ENCODE data around the gene SLC29A1. TPM values are rescaled to one million over a fixed set of nuclear protein-coding genes. Genes with fewer than 3 reads are reported as not detected.

SLC29A1 gene
- total and polyA plus RNA-seq, 2 of the 8 experiments (the other 6 are each of a cell fraction or from before 2014, with no cell fraction given) = 187 to 558 TPM

- 96% methylated on average over 4 of the region's 4 CpGs; no CpG with 5 or more reads in 1 of the 2 experiments for WGBS, 2 experiments (ENCODE audit: extremely low coverage in 1 of 2, insufficient coverage in 1 of 2, insufficient read length in 1 of 2, insufficient replicate concordance in 2 of 2, low coverage in 1 of 2, low lambda C conversion rate in 2 of 2, missing lambda C conversion rate in 1 of 2)
- CTCF ChIA-PET (ENCODE audit: partially characterized antibody) = interaction anchor here (1.0 to 3.5 kb wide), 9 partner anchors 10 to 46 kb away, joined by 3 to 19 read pairs (median 6); no protein-coding TSS in a partner anchor
Measured at GRCh38 chr6:44199883-44200282, 23.5 kb upstream of the SLC29A1 start.

More at GRCh38 chr6:44199883-44200282, 23.5 kb upstream of the SLC29A1 start:
- no peak overlapping the region for H3K14ac ChIP-seq (ENCODE audit: insufficient read length)
- no peaks in the 10 kb centered on the region for H3K9me3 ChIP-seq (ENCODE audit: insufficient read depth in 2 of 2, low read depth in 1 of 2, low read length in 1 of 2)
- no peak for DNase-seq (ENCODE audit: low read depth in 1 of 2, low spot score in 2 of 2)
- no peak overlapping the region for H2AK5ac ChIP-seq (ENCODE audit: low read depth, low read length)
- H4K8ac ChIP-seq (ENCODE audit: extremely low read depth, insufficient read depth, low read length) = no peak overlapping the region
- H4K91ac ChIP-seq (replicated peaks; ENCODE audit: insufficient read length, low read length) = no peak overlapping the region
- no peak overlapping the region for H2BK5ac ChIP-seq (ENCODE audit: low read depth, low read length)
- H3K23me2 ChIP-seq (ENCODE audit: low read depth, low read length) = no peaks in the 10 kb centered on the region; the same call in 1 of the 2 replicates
- H3K18ac ChIP-seq (ENCODE audit: extremely low read depth, low read length) = no peak overlapping the region
- no peaks in the 10 kb centered on the region for H3K79me1 ChIP-seq (ENCODE audit: low read depth, low read length)
- H3K4ac ChIP-seq (replicated peaks; ENCODE audit: insufficient read length, low read depth, low read length) = no peak overlapping the region
- TF ChIP-seq NANOG (IDR thresholded peaks at IDR 0.05; ENCODE audit: insufficient read depth, low read depth, low read length, poor library complexity, severe bottlenecking) (no peak), FOSL1 (IDR thresholded peaks at IDR 0.05; ENCODE audit: insufficient read depth, low read depth, low read length) (no peak), CEBPB (IDR thresholded peaks at IDR 0.05; ENCODE audit: low read depth, low read length) (no peak), E2F6 (IDR thresholded peaks at IDR 0.05) (no peak), NRF1 (IDR thresholded peaks at IDR 0.05; ENCODE audit: low read depth, low read length) (no peak), SP4 (IDR thresholded peaks at IDR 0.05; ENCODE audit: low read length) (no peak)
- no peaks in the 10 kb centered on the region for H3K27me3 ChIP-seq (replicated peaks in 1 of 4; ENCODE audit: control insufficient read depth in 3 of 4, extremely low read depth in 1 of 4, insufficient read depth in 3 of 4, low read length in 3 of 4)
- H3K56ac ChIP-seq (replicated peaks; ENCODE audit: insufficient read length, low read depth, low read length) = no peak overlapping the region
- no peak overlapping the region for H4K5ac ChIP-seq (ENCODE audit: insufficient read length, low read depth, low read length)
- H3K4me3 ChIP-seq (ENCODE audit: extremely low read depth in 1 of 4, insufficient read depth in 2 of 4, low read depth in 3 of 4, low read length in 4 of 4) = no peak overlapping the region
- peak overlapping the region; percentile 50; the same call in 1 of the 2 replicates for H2BK12ac ChIP-seq (ENCODE audit: low read depth, low read length)
- no peaks in the 10 kb centered on the region for H3K36me3 ChIP-seq (ENCODE audit: control insufficient read depth in 2 of 4, insufficient read depth in 4 of 4, low read length in 3 of 4)
- H4K20me1 ChIP-seq (replicated peaks in 1 of 2; ENCODE audit: control insufficient read depth in 1 of 2, insufficient read depth in 2 of 2, low read length in 2 of 2) = no peaks in the 10 kb centered on the region
- FAIRE-seq = no peak
- H3K9ac ChIP-seq (replicated peaks in 1 of 4; ENCODE audit: extremely low read depth in 1 of 4, low read depth in 3 of 4, low read length in 3 of 4) = no peak overlapping the region
- no peak overlapping the region for H3K27ac ChIP-seq (ENCODE audit: low read depth, low read length)
- no peak overlapping the region for H3K23ac ChIP-seq (ENCODE audit: insufficient read length)
- no peak overlapping the region for H3K4me2 ChIP-seq (ENCODE audit: insufficient read depth in 1 of 2, low read depth in 2 of 2, low read length in 2 of 2)
- no peak overlapping the region for H2BK15ac ChIP-seq (ENCODE audit: low read length)
- H2AFZ ChIP-seq (ENCODE audit: low read length) = no peak overlapping the region
- no peak overlapping the region for H2BK20ac ChIP-seq (ENCODE audit: low read length)
- H2BK120ac ChIP-seq (replicated peaks; ENCODE audit: low read depth, low read length) = no peak overlapping the region
- H3K79me2 ChIP-seq (ENCODE audit: control insufficient read depth in 1 of 2, insufficient read depth in 2 of 2, low read length in 2 of 2) = no peaks in the 10 kb centered on the region
- peaks cover 18 to 28% (median 23%) of the 10 kb centered on the region in 4 experiments for H3K4me1 ChIP-seq (replicated peaks in 1 of 4; ENCODE audit: control insufficient read depth in 3 of 4, insufficient read depth in 4 of 4, low read length in 3 of 4)
- POLR2A ChIA-PET (ENCODE audit: partially characterized antibody) = interaction anchor here (1.4 to 6.2 kb wide), 5 partner anchors 8 to 46 kb away, joined by 3 to 60 read pairs (median 19); partner anchors contain the start of genes HSP90AB1 and SLC29A1
